GM12878 (cell line): ENCODE data around the gene FRRS1L. TPM values are rescaled to one million over a fixed set of nuclear protein-coding genes. Genes with fewer than 3 reads are reported as not detected.

ENCODE experiments used
- ATAC-seq: fragments of 200-7000 bp; cut with Tn5 transposase; 3 replicates; pipeline ENCODE4 v1.9.1; 2020; ENCODE audit warnings: mild to moderate bottlenecking, moderate library complexity
- BruUV-seq: library from RNA; stranded (reverse); fragments of 400-500 nt; replicated peaks from 2 replicates; lab custom pipeline; 2021; lab: Mats Ljungman, UMichigan
- CTCF ChIA-PET: fragments of 300-600 bp; sonication (Branson Sonifier 250); formaldehyde crosslinking; extraction: SDS; loops from one replicate; lab custom pipeline; 2021; ENCODE audit warnings: inconsistent platforms; lab: Yijun Ruan, JAX
- POLR2A ChIA-PET: fragments of 350-600 bp; formaldehyde crosslinking; extraction: SDS; loops from one replicate; lab custom pipeline; 2021; ENCODE audit warnings: inconsistent platforms; lab: Charles Lee
- RAD21 ChIA-PET: fragments of 300-600 bp; sonication (Branson Sonifier 250); formaldehyde crosslinking; loops from one replicate; lab custom pipeline; 2023; ENCODE audit warnings: antibody characterized with exemption; ENCODE audit not compliant: unreplicated experiment; lab: Charles Lee
- SMC1A ChIA-PET: fragments of 300-600 bp; sonication (Branson Sonifier 250); formaldehyde crosslinking; loops from one replicate; lab custom pipeline; 2023; ENCODE audit not compliant: unreplicated experiment, uncharacterized antibody; lab: Charles Lee
- DNase-seq: peaks from one replicate; pipeline ENCODE4 v3.0.0-alpha.2; 2011; ENCODE audit warnings: low read depth, low spot score
- FAIRE-seq: peaks from 3 replicates; lab custom pipeline; 2011; peaks lifted over from hg19 to GRCh38; lab: Jason Lieb, UNC
- H2AFZ ChIP-seq: 2 replicates; pipeline ENCODE4 v1.6.0; 2011; ENCODE audit warnings: low read depth, low read length, control low read depth; ENCODE audit not compliant: control insufficient read depth
- H3K27ac ChIP-seq: 2 replicates; pipeline ENCODE4 v1.5.1; 2011; ENCODE audit warnings: control low read depth; ENCODE audit not compliant: control insufficient read depth, insufficient read depth
- H3K27me3 ChIP-seq, 2 experiments: replicated peaks in 1 of 2; 2 replicates each; pipeline versions ENCODE4 v1.6.0 to v1.6.1; 2011; ENCODE audit warnings: low read length in 1 of 2; ENCODE audit not compliant: control insufficient read depth in 2 of 2, insufficient read depth in 2 of 2
- H3K36me3 ChIP-seq, 2 experiments: 2 replicates each; pipeline ENCODE4 v1.5.1; 2011; ENCODE audit warnings: low read length in 1 of 2; ENCODE audit not compliant: control insufficient read depth in 2 of 2, insufficient read depth in 2 of 2
- H3K4me1 ChIP-seq: 2 replicates; pipeline ENCODE4 v1.6.1; 2011; ENCODE audit warnings: mild to moderate bottlenecking, low read length, moderate library complexity, mixed read lengths; ENCODE audit not compliant: control insufficient read depth, insufficient read depth
- H3K4me2 ChIP-seq: 2 replicates; pipeline ENCODE4 v1.6.0; 2011; ENCODE audit warnings: control low read depth; ENCODE audit not compliant: control insufficient read depth, insufficient read depth
- H3K4me3 ChIP-seq: fragments of 200-600 bp; sonication (generic); 2 replicates; pipeline ENCODE4 v1.5.1; 2016
- H3K79me2 ChIP-seq: 2 replicates; pipeline ENCODE4 v1.6.0; 2011; ENCODE audit warnings: low read length; ENCODE audit not compliant: control insufficient read depth, insufficient read depth
- H3K9ac ChIP-seq: 2 replicates; pipeline ENCODE4 v1.8.0; 2011; ENCODE audit warnings: low read length, control low read depth, mixed read lengths; ENCODE audit not compliant: control insufficient read depth, insufficient read depth
- H3K9me3 ChIP-seq: replicated peaks from 3 replicates; pipeline ENCODE4 v1.5.1; 2011; ENCODE audit warnings: mild to moderate bottlenecking, low read length; ENCODE audit not compliant: control insufficient read depth, insufficient read depth
- H4K20me1 ChIP-seq: 2 replicates; pipeline ENCODE4 v1.6.0; 2011; ENCODE audit not compliant: control insufficient read depth, insufficient read depth
- ESRRA ChIP-seq: IDR thresholded peaks from 2 replicates; pipeline ENCODE4 v1.6.1; 2012; ENCODE audit warnings: mild to moderate bottlenecking, low read length, improper control_type of control experiment
- FOS ChIP-seq: IDR thresholded peaks from 3 replicates; pipeline ENCODE4 v1.6.1; 2011; ENCODE audit warnings: borderline replicate concordance; ENCODE audit not compliant: insufficient read length; ENCODE audit errors: extremely low read depth
- JUND ChIP-seq: IDR thresholded peaks from 2 replicates; pipeline ENCODE4 v1.6.1; 2012; ENCODE audit warnings: low read depth, mild to moderate bottlenecking, low read length, improper control_type of control experiment, moderate library complexity
- MXI1 ChIP-seq: fragments of 150-350 bp; IDR thresholded peaks from 2 replicates; pipeline ENCODE4 v1.6.1; 2011; ENCODE audit warnings: low read depth, mild to moderate bottlenecking, inconsistent platforms, low read length, improper control_type of control experiment
- PML ChIP-seq: IDR thresholded peaks from 2 replicates; pipeline ENCODE4 v1.6.1; 2012; ENCODE audit warnings: low read length, inconsistent platforms
- RAD21 ChIP-seq: IDR thresholded peaks from 2 replicates; pipeline ENCODE4 v1.6.1; 2011; ENCODE audit warnings: mild to moderate bottlenecking, low read depth, low read length, moderate library complexity; ENCODE audit not compliant: insufficient read depth
- WGBS: methylation state at CpG from one replicate; pipeline ENCODE4 v1.1.6; 2016; ENCODE audit warnings: low lambda C conversion rate; ENCODE audit not compliant: insufficient replicate concordance, insufficient coverage; ENCODE audit errors: missing lambda C conversion rate; 5-methylcytosine and 5-hydroxymethylcytosine counted together
- in situ Hi-C: fragments of 300-500 bp; cut with MboI; formaldehyde crosslinking; loops from 9 replicates; pipeline ENCODE4 v1.14.3; 2018; ENCODE audit warnings: mixed read lengths
- intact Hi-C: fragments of 100-400 bp; cut with micrococcal nuclease; formaldehyde crosslinking; loops from one replicate; pipeline ENCODE4 v1.14.2; 2022; ENCODE audit not compliant: unreplicated experiment
- polyA plus RNA-seq, 11 experiments: library from polyadenylated mRNA; depleted of rRNA in 4 of 11; unstranded in 6 of 11; stranded (reverse) in 5 of 11; fragments of >200 nt; fragmentation: Nextera tagmentation in 4 of 11; fragmentation: Illumina TruSeq in 1 of 11; extraction: Ambion mirVana in 4 of 11; extraction: Trizol in 1 of 11; gene quantifications; 1 replicate in 1 of 11; 2 replicates in 10 of 11; pipeline versions ENCODE4 v1.2.1 to v1.2.3, GENCODE V29; 2011 to 2016; ENCODE audit warnings: inconsistent platforms in 2 of 11, missing spikeins in 2 of 11, low read depth in 1 of 11
- total RNA-seq, 4 experiments: library from RNA; depleted of rRNA in 3 of 4; stranded (reverse); fragments of >200 nt in 3 of 4; fragmentation: Illumina TruSeq in 1 of 4; extraction: Trizol in 1 of 4; gene quantifications; 2 replicates each; pipeline versions ENCODE4 v1.2.1 to v1.2.3, GENCODE V29; 2013 to 2021
- TF ChIP-seq, protein P1 (sequence below): fragments of 450-650 bp; formaldehyde crosslinking; IDR thresholded peaks from 2 replicates; pipeline ENCODE4 v1.5.0; 2022; ENCODE audit warnings: mild to moderate bottlenecking, missing genetic modification characterization
- TF ChIP-seq, protein P2 (sequence below): IDR thresholded peaks from 2 replicates; pipeline ENCODE4 v1.6.1; 2011; ENCODE audit warnings: borderline replicate concordance, low read depth, mild to moderate bottlenecking, moderate library complexity, mixed read lengths, low read length; ENCODE audit not compliant: insufficient read depth; ENCODE audit errors: extremely low read length
- TF ChIP-seq, protein P3 (sequence below): fragments of 450-650 bp; IDR thresholded peaks from 2 replicates; pipeline ENCODE4 v1.6.1; 2017; ENCODE audit warnings: mild to moderate bottlenecking, low read depth, inconsistent platforms; ENCODE audit not compliant: poor library complexity, severe bottlenecking
- TF ChIP-seq, protein P4 (sequence below): fragments of 450-650 bp; IDR thresholded peaks from 2 replicates; pipeline ENCODE4 v1.6.1; 2017; ENCODE audit warnings: borderline replicate concordance

Gene FRRS1L
- total and polyA plus RNA-seq, 10 of the 15 experiments (the other 5 are each of a cell fraction or from before 2014, with no cell fraction given), result not detected

DNA sequence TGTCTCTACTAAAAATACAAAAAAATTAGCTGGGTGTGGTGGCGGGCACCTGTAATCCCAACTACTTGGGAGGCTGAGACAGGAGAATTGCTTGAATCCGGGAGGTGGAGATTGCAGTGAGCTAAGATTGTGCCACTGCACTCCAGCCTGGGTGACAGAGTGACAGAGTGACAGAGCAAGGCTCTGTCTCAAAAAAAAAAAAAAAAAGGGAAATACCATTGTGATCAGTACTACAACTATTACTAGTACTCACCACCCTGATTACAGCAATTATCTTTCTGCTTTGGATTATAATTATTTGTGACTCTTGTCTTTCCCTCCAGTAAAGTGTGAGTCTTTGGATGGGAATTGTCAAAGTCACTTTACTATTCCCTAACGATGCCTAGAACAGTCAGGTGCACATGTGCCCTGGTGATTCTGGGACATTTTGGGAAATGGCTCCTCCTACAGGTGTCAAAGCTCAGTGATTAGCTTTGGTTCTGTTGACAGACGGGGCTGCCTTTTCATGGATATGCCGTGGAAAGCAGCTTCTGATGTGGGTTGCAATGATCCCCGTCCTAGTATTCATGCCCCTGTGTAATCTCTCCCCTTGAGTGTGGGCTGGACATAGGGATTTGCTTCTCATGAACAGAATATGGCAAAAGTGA is 31.8 kb upstream of the FRRS1L start (continued):
- TF ChIP-seq, protein P1, sequence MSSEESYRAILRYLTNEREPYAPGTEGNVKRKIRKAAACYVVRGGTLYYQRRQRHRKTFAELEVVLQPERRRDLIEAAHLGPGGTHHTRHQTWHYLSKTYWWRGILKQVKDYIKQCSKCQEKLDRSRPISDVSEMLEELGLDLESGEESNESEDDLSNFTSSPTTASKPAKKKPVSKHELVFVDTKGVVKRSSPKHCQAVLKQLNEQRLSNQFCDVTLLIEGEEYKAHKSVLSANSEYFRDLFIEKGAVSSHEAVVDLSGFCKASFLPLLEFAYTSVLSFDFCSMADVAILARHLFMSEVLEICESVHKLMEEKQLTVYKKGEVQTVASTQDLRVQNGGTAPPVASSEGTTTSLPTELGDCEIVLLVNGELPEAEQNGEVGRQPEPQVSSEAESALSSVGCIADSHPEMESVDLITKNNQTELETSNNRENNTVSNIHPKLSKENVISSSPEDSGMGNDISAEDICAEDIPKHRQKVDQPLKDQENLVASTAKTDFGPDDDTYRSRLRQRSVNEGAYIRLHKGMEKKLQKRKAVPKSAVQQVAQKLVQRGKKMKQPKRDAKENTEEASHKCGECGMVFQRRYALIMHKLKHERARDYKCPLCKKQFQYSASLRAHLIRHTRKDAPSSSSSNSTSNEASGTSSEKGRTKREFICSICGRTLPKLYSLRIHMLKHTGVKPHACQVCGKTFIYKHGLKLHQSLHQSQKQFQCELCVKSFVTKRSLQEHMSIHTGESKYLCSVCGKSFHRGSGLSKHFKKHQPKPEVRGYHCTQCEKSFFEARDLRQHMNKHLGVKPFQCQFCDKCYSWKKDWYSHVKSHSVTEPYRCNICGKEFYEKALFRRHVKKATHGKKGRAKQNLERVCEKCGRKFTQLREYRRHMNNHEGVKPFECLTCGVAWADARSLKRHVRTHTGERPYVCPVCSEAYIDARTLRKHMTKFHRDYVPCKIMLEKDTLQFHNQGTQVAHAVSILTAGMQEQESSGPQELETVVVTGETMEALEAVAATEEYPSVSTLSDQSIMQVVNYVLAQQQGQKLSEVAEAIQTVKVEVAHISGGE (CRISPR knock-in tag), result no peak
- peak; percentile 35; the same call in 1 of the 2 replicates for TF ChIP-seq RAD21

DNA sequence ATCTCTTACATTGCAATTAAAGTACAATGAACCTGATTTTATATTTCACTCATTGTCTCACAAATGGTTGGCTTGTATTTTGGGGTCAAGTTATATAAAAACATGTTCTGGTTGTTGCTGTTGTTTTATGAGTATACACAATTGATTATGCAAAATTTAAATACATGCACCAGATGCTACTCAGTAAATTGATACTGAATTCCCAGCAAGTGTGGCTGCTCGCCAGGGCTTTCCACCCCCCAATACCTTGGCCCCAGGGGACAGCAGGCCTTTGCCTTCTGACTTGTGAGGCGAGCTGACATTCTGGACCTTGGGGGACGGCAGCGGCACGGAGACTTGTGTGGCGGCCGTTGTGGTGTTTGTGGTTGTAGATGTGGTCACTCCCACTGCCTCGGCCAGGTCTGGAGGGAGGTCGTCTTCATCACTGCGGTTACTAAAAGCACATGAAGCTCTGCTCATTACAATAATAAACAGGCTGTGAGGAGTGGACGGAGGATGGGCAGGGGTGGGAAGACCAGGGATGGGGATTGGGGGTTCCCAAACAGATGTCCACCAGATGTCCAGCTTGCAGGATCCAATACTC is 27.0 kb upstream of the FRRS1L start:
- Histone ChIP-seq H2AFZ (no peak overlapping the region), H3K9ac (no peak overlapping the region), H3K4me1 (no peaks in the 10 kb centered on the region), H3K9me3 (no peaks in the 10 kb centered on the region), H3K36me3 (no peaks in the 10 kb centered on the region), H3K27me3 (no peaks in the 10 kb centered on the region), H3K27ac (no peak overlapping the region), H3K79me2 (no peaks in the 10 kb centered on the region), H3K4me2 (no peak overlapping the region), H3K4me3 (no peak overlapping the region), H4K20me1 (no peaks in the 10 kb centered on the region)
- DNase-seq, result no peak
- RAD21 ChIA-PET, result no interaction called here
- no TSS peak for BruUV-seq
- 13% methylated on average over 10 of the region's 11 CpGs for WGBS
- SMC1A ChIA-PET, result interaction anchor here (1.6 kb wide), 1 partner anchor 276 kb away, joined by 5 read pairs; no protein-coding TSS in a partner anchor
- TF ChIP-seq, protein P2, sequence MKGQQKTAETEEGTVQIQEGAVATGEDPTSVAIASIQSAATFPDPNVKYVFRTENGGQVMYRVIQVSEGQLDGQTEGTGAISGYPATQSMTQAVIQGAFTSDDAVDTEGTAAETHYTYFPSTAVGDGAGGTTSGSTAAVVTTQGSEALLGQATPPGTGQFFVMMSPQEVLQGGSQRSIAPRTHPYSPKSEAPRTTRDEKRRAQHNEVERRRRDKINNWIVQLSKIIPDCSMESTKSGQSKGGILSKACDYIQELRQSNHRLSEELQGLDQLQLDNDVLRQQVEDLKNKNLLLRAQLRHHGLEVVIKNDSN, result no peak
- TF ChIP-seq ESRRA (no peak), MXI1 (no peak), JUND (no peak), FOS (no peak), PML (no peak), RAD21 (no peak)
- TF ChIP-seq, protein P3, sequence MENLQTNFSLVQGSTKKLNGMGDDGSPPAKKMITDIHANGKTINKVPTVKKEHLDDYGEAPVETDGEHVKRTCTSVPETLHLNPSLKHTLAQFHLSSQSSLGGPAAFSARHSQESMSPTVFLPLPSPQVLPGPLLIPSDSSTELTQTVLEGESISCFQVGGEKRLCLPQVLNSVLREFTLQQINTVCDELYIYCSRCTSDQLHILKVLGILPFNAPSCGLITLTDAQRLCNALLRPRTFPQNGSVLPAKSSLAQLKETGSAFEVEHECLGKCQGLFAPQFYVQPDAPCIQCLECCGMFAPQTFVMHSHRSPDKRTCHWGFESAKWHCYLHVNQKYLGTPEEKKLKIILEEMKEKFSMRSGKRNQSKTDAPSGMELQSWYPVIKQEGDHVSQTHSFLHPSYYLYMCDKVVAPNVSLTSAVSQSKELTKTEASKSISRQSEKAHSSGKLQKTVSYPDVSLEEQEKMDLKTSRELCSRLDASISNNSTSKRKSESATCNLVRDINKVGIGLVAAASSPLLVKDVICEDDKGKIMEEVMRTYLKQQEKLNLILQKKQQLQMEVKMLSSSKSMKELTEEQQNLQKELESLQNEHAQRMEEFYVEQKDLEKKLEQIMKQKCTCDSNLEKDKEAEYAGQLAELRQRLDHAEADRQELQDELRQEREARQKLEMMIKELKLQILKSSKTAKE, result no peak
- TF ChIP-seq, protein P4, sequence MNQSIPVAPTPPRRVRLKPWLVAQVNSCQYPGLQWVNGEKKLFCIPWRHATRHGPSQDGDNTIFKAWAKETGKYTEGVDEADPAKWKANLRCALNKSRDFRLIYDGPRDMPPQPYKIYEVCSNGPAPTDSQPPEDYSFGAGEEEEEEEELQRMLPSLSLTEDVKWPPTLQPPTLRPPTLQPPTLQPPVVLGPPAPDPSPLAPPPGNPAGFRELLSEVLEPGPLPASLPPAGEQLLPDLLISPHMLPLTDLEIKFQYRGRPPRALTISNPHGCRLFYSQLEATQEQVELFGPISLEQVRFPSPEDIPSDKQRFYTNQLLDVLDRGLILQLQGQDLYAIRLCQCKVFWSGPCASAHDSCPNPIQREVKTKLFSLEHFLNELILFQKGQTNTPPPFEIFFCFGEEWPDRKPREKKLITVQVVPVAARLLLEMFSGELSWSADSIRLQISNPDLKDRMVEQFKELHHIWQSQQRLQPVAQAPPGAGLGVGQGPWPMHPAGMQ, result no peak
- in situ Hi-C loops (no loop called here), intact Hi-C loops (loop anchor here (2.0 kb wide), 2 partner anchors 207 to 275 kb away; no protein-coding TSS in a partner anchor)
- ATAC-seq, result no peak
- POLR2A ChIA-PET, result no interaction called here
- no peak for FAIRE-seq
- CTCF ChIA-PET, result interaction anchor here (0.8 to 1.8 kb wide), 5 partner anchors 8 to 276 kb away, joined by 3 to 8 read pairs (median 4); no protein-coding TSS in a partner anchor
